Keratinocyte (primary cell): ENCODE measurements around the gene PDCD7. TPM values are rescaled to one million over a fixed set of nuclear protein-coding genes. Genes with fewer than 3 reads are reported as not detected.
A peak's percentile ranks its signal among the peaks of the same experiment; 100 is the strongest.

Source experiments
- DNase-seq: peaks from one replicate; pipeline ENCODE4 v3.0.0-alpha.2; 2011; ENCODE audit warnings: low read depth, missing footprints, low spot score
- FAIRE-seq: peaks from 2 replicates; lab custom pipeline; 2011; peaks lifted over from hg19 to GRCh38; lab: Jason Lieb, UNC
- H2AFZ ChIP-seq: 2 replicates; pipeline ENCODE4 v1.6.0; 2012; ENCODE audit warnings: low read length, control low read depth, inconsistent platforms; ENCODE audit not compliant: control insufficient read depth
- H3K27ac ChIP-seq: 2 replicates; pipeline ENCODE4 v1.5.1; 2011; ENCODE audit warnings: low read length; ENCODE audit not compliant: control insufficient read depth, insufficient read depth
- H3K27me3 ChIP-seq: 3 replicates; pipeline ENCODE4 v1.6.0; 2011; ENCODE audit warnings: low read length; ENCODE audit not compliant: control insufficient read depth, insufficient read depth; ENCODE audit errors: extremely low read depth
- H3K36me3 ChIP-seq, 2 experiments: 2 replicates in 1 of 2; 3 replicates in 1 of 2; pipeline ENCODE4 v1.5.1; 2011; ENCODE audit warnings: low read length in 2 of 2, mild to moderate bottlenecking in 1 of 2; ENCODE audit not compliant: control insufficient read depth in 2 of 2, insufficient read depth in 2 of 2; ENCODE audit errors: extremely low read depth in 1 of 2
- H3K4me1 ChIP-seq: 3 replicates; pipeline ENCODE4 v1.5.1; 2011; ENCODE audit warnings: low read length; ENCODE audit not compliant: control insufficient read depth, insufficient read depth; ENCODE audit errors: extremely low read depth
- H3K4me2 ChIP-seq: 3 replicates; pipeline ENCODE4 v1.6.0; 2011; ENCODE audit warnings: low read depth, low read length; ENCODE audit not compliant: control insufficient read depth, insufficient read depth; ENCODE audit errors: extremely low read depth
- H3K4me3 ChIP-seq, 3 experiments: fragments of 200-600 bp in 1 of 3; sonication (generic) in 1 of 3; 2 replicates in 2 of 3; 3 replicates in 1 of 3; pipeline ENCODE4 v1.5.1; 2011 to 2016; ENCODE audit warnings: low read length in 3 of 3, mild to moderate bottlenecking in 3 of 3, control low read depth in 2 of 3, inconsistent platforms in 1 of 3, low read depth in 1 of 3, mixed read lengths in 1 of 3, mixed run types in 1 of 3, moderate library complexity in 1 of 3; ENCODE audit not compliant: control insufficient read depth in 2 of 3, insufficient read depth in 2 of 3; ENCODE audit errors: extremely low read depth in 1 of 3
- H3K79me2 ChIP-seq: 2 replicates; pipeline ENCODE4 v1.6.0; 2012; ENCODE audit warnings: low read length; ENCODE audit not compliant: control insufficient read depth, insufficient read depth
- H3K9ac ChIP-seq: 3 replicates; pipeline ENCODE4 v1.6.0; 2011; ENCODE audit warnings: low read length; ENCODE audit not compliant: control insufficient read depth, insufficient read depth; ENCODE audit errors: extremely low read depth
- H3K9me1 ChIP-seq: 3 replicates; pipeline ENCODE4 v1.6.0; 2011; ENCODE audit warnings: low read length; ENCODE audit not compliant: control insufficient read depth, insufficient read depth; ENCODE audit errors: extremely low read depth
- H3K9me3 ChIP-seq: 2 replicates; pipeline ENCODE4 v1.5.1; 2012; ENCODE audit warnings: low read depth, low read length; ENCODE audit not compliant: control insufficient read depth
- H4K20me1 ChIP-seq: 3 replicates; pipeline ENCODE4 v1.6.0; 2011; ENCODE audit warnings: low read length; ENCODE audit not compliant: control insufficient read depth, insufficient read depth; ENCODE audit errors: extremely low read depth
- CTCF ChIP-seq, 3 experiments: IDR thresholded peaks in 1 of 3; conservative IDR thresholded peaks in 1 of 3; optimal IDR thresholded peaks in 1 of 3; 2 replicates in 2 of 3; 3 replicates in 1 of 3; pipeline versions ENCODE3 to v1.5.1; 2011; ENCODE audit warnings: low read length in 3 of 3, mild to moderate bottlenecking in 3 of 3, moderate library complexity in 2 of 3, control low read depth in 1 of 3, inconsistent platforms in 1 of 3; ENCODE audit not compliant: insufficient read depth in 2 of 3; ENCODE audit errors: extremely low read depth in 1 of 3
- EZH2 ChIP-seq: IDR thresholded peaks from one replicate; pipeline ENCODE4 v1.6.1; 2012; ENCODE audit warnings: inconsistent platforms, mild to moderate bottlenecking, low read length, moderate library complexity
- dilution Hi-C: fragments of 300-500 bp; cut with MboI; formaldehyde crosslinking; loops from one replicate; pipeline ENCODE4 v1.7.0; 2020; ENCODE audit warnings: low sequenced_read_pairs; ENCODE audit not compliant: extremely low pct_ligation_motif_present
- polyA plus RNA-seq, 5 experiments: library from polyadenylated mRNA; depleted of rRNA in 3 of 5; stranded (reverse) in 3 of 5; stranded (forward) in 1 of 5; unstranded in 1 of 5; fragments of >200 nt; gene quantifications; 1 replicate in 1 of 5; 2 replicates in 3 of 5; 3 replicates in 1 of 5; pipeline versions ENCODE4 v1.2.1 to v1.2.3, GENCODE V29; 2011 to 2012; ENCODE audit warnings: missing spikeins in 2 of 5, low read depth in 1 of 5, low replicate concordance in 1 of 5

The PDCD7 gene
- polyA plus RNA-seq, 1 donor (not counting 4 experiments of a cell fraction or from before 2014, with no cell fraction given) = 17.2 TPM

GRCh38 chr15:65083262-65083701, 50.3 kb downstream of the PDCD7 start:
- H3K9ac ChIP-seq = no peak overlapping the region
- no peak overlapping the region for H3K4me3 ChIP-seq
- H3K4me2 ChIP-seq = no peak overlapping the region
- no peaks in the 10 kb centered on the region for H3K9me3 ChIP-seq
- H4K20me1 ChIP-seq = peaks cover 3% of the 10 kb centered on the region
- peaks cover 4% of the 10 kb centered on the region for H3K4me1 ChIP-seq
- TF ChIP-seq EZH2 (no peak), CTCF (optimal IDR thresholded peaks at IDR 0.05 in 1 of 3, IDR thresholded peaks at IDR 0.05 in 1 of 3, conservative IDR thresholded peaks at IDR 0.05 in 1 of 3; ENCODE audit: extremely low read depth in 1 of 3, insufficient read depth in 2 of 3, low read length in 3 of 3) (no peak)
- H3K27ac ChIP-seq = no peak overlapping the region
- H3K36me3 ChIP-seq = no peaks in the 10 kb centered on the region
- dilution Hi-C loops = no loop called here
- DNase-seq (no peak), FAIRE-seq (no peak)
- H2AFZ ChIP-seq = no peak overlapping the region
- H3K27me3 ChIP-seq = peaks cover 20% of the 10 kb centered on the region
- H3K9me1 ChIP-seq = no peaks in the 10 kb centered on the region
- H3K79me2 ChIP-seq = no peaks in the 10 kb centered on the region

- Histone ChIP-seq H3K4me3 (no peak overlapping the region), H3K9me1 (no peaks in the 10 kb centered on the region), H2AFZ (peak overlapping the region; percentile 18), H3K36me3 (no peaks in the 10 kb centered on the region), H3K9me3 (no peaks in the 10 kb centered on the region), H3K27ac (no peak overlapping the region), H3K27me3 (peaks cover 28% of the 10 kb centered on the region), H4K20me1 (peaks cover 3% of the 10 kb centered on the region), H3K4me2 (no peak overlapping the region), H3K9ac (no peak overlapping the region), H3K4me1 (peaks cover 4% of the 10 kb centered on the region), H3K79me2 (no peaks in the 10 kb centered on the region)
- DNase-seq (no peak), FAIRE-seq (no peak)
- dilution Hi-C loops = no loop called here
- TF ChIP-seq EZH2 (no peak), CTCF (optimal IDR thresholded peaks at IDR 0.05 in 1 of 3, IDR thresholded peaks at IDR 0.05 in 1 of 3, conservative IDR thresholded peaks at IDR 0.05 in 1 of 3; ENCODE audit: extremely low read depth in 1 of 3, insufficient read depth in 2 of 3, low read length in 3 of 3) (no peak)
Observed at GRCh38 chr15:65082303-65082953, 51.2 kb downstream of the PDCD7 start.
